ENCODE results near the gene JMJD4. TPM values are rescaled to one million over a fixed set of nuclear protein-coding genes. Genes with fewer than 3 reads are reported as not detected.

JMJD4 gene
- total RNA-seq, 1 experiment from 2014 or later, result 14.3 TPM

DNA sequence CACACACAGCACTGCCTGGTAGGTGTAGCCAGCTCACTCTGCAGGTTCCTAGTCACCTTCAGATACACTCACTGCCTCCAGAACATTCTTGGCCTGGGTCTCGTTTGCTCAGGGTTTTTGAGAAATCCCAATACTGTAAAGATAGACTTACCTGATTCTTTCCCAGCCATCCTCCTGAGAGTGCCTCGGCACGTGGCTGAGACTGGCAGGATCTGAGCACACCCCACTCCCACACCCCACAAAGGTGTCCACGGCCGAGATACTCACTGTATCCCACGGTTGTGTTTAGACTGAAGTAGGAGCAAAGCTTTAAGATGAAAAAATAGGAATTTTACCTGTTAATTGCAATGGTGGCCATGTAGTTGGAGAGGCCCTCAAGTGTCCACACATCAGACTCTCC lies 33.5 kb upstream of the JMJD4 start:
- no peaks in the 10 kb centered on the region for H3K27me3 ChIP-seq (ENCODE audit: insufficient read depth, low read length)
- no peak overlapping the region for H3K9ac ChIP-seq (ENCODE audit: low read length)
- no TSS peak for BruUV-seq (replicated peaks)
- no peaks in the 10 kb centered on the region for H3K9me3 ChIP-seq (ENCODE audit: control insufficient read depth in 1 of 2, insufficient read depth in 1 of 2, low read depth in 1 of 2, low read length in 2 of 2)
- no peak overlapping the region for H3K27ac ChIP-seq (ENCODE audit: low read depth, low read length)
- peaks cover 0 to 7% of the 10 kb centered on the region in 2 experiments; a peak in 2 of 4 replicates for H3K4me1 ChIP-seq (ENCODE audit: control insufficient read depth in 1 of 2, insufficient read depth in 2 of 2, low read length in 2 of 2)
- no peak overlapping the region for H2AFZ ChIP-seq (ENCODE audit: low read depth, low read length, poor library complexity, severe bottlenecking)
- H4K20me1 ChIP-seq (ENCODE audit: insufficient read depth), result no peaks in the 10 kb centered on the region
- ATAC-seq (no peak), DNase-seq (ENCODE audit: low read depth, low spot score) (no peak)
- peaks cover 11 to 20% of the 10 kb centered on the region in 2 experiments; a peak in 3 of 4 replicates for H3K36me3 ChIP-seq (ENCODE audit: control insufficient read depth in 1 of 2, insufficient read depth in 2 of 2, low read length in 2 of 2)
- TF ChIP-seq ZNF274 (IDR thresholded peaks at IDR 0.05; ENCODE audit: low read depth, low read length) (no peak), POLR2AphosphoS5 (IDR thresholded peaks at IDR 0.05; ENCODE audit: low read depth, low read length) (no peak), CEBPB (IDR thresholded peaks at IDR 0.05; ENCODE audit: low read depth) (no peak), REST (IDR thresholded peaks at IDR 0.05; ENCODE audit: low read depth) (no peak), EZH2 (IDR thresholded peaks at IDR 0.05) (no peak), EZH2phosphoT487 (IDR thresholded peaks at IDR 0.05; ENCODE audit: borderline replicate concordance) (no peak), EGR1 (IDR thresholded peaks at IDR 0.05; ENCODE audit: low read depth) (no peak), FOSL1 (IDR thresholded peaks at IDR 0.05; ENCODE audit: low read depth) (no peak), RAD21 (IDR thresholded peaks at IDR 0.05; ENCODE audit: low read depth) (no peak), TCF7L2 (IDR thresholded peaks at IDR 0.05; ENCODE audit: borderline replicate concordance, extremely low read depth, insufficient read depth, insufficient read length) (no peak), SRF (IDR thresholded peaks at IDR 0.05; ENCODE audit: low read depth) (no peak), POLR2A (IDR thresholded peaks at IDR 0.05; ENCODE audit: borderline replicate concordance, extremely low read depth, insufficient read depth, insufficient read length) (no peak), YY1 (IDR thresholded peaks at IDR 0.05; ENCODE audit: extremely low read depth, insufficient replicate concordance, low read depth, low read length) (no peak)
- TF ChIP-seq, protein P1, sequence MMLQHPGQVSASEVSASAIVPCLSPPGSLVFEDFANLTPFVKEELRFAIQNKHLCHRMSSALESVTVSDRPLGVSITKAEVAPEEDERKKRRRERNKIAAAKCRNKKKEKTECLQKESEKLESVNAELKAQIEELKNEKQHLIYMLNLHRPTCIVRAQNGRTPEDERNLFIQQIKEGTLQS (IDR thresholded peaks at IDR 0.05), result no peak
- TF ChIP-seq, protein P2, sequence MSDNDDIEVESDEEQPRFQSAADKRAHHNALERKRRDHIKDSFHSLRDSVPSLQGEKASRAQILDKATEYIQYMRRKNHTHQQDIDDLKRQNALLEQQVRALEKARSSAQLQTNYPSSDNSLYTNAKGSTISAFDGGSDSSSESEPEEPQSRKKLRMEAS (IDR thresholded peaks at IDR 0.05), result no peak
- POLR2A ChIA-PET, result no interaction called here
- H3K79me2 ChIP-seq (ENCODE audit: insufficient read depth, low read length), result peaks cover 16% of the 10 kb centered on the region; the same call in 1 of the 2 replicates
- H3K4me2 ChIP-seq (ENCODE audit: low read length), result no peak overlapping the region
- no peaks in the 10 kb centered on the region for H3K9me2 ChIP-seq (ENCODE audit: insufficient read depth)
- CTCF ChIA-PET, result no interaction called here
- intact Hi-C loops (cut with micrococcal nuclease), result loop anchor here (10.0 kb wide), 1 partner anchor 306 kb away; no protein-coding TSS in a partner anchor
- RAD21 ChIA-PET (ENCODE audit: low non-redundant PET in 1 of 2, low total read pairs in 2 of 2, uncharacterized antibody in 2 of 2, unreplicated experiment in 2 of 2), result no interaction called here
- no peak overlapping the region for H3K4me3 ChIP-seq (replicated peaks in 1 of 2; ENCODE audit: low read depth in 1 of 2, low read length in 2 of 2)
